Right lobe of liver (tissue), 6 donors: ENCODE measurements around the gene DCAKD. TPM values are rescaled to one million over a fixed set of nuclear protein-coding genes. Genes with fewer than 3 reads are reported as not detected.

Experiments
- ATAC-seq, 4 donors: fragments of 200-7000 bp; cut with Tn5 transposase; one replicate each; pipeline ENCODE4 v1.9.1; 2020; ENCODE audit warnings: mild to moderate bottlenecking in 4 of 4, moderate library complexity in 4 of 4
- DNase-seq, 3 donors: peaks; one replicate each; pipeline ENCODE4 v3.0.0-alpha.2; 2020
- H3K27ac ChIP-seq, 3 donors: fragments of 200-600 bp; one replicate each; pipeline ENCODE4 v1.8.0; 2022
- H3K27me3 ChIP-seq, 2 donors: fragments of 200-600 bp; one replicate each; pipeline ENCODE4 v1.8.0; 2022
- H3K36me3 ChIP-seq, 4 donors: fragments of 200-600 bp; sonication (generic) in 1 of 4; one replicate each; pipeline versions ENCODE4 v1.5.1 to v1.8.0; 2017 to 2022; ENCODE audit warnings: control low read depth in 1 of 4
- H3K4me1 ChIP-seq, 4 donors: fragments of 200-600 bp; sonication (generic) in 1 of 4; one replicate each; pipeline versions ENCODE4 v1.5.1 to v1.8.0; 2017 to 2022; ENCODE audit warnings: control low read depth in 1 of 4
- H3K4me3 ChIP-seq, 3 donors: fragments of 200-600 bp; one replicate each; pipeline ENCODE4 v1.8.0; 2022
- H3K9me3 ChIP-seq, 4 donors: fragments of 200-600 bp; sonication (generic) in 1 of 4; one replicate each; pipeline versions ENCODE4 v1.5.1 to v1.8.0; 2017 to 2022; ENCODE audit warnings: control low read depth in 1 of 4
- POLR2A ChIP-seq: fragments of 450-650 bp; IDR thresholded peaks from one replicate; pipeline ENCODE4 v1.6.1; 2017; ENCODE audit warnings: antibody characterized with exemption, mild to moderate bottlenecking
- WGBS: methylation state at CpG from one replicate; pipeline ENCODE4 v1.1.6; 2018; ENCODE audit warnings: low coverage, low lambda C conversion rate; ENCODE audit not compliant: insufficient coverage; ENCODE audit errors: missing lambda C conversion rate; 5-methylcytosine and 5-hydroxymethylcytosine counted together
- intact Hi-C, 2 donors: fragments of 100-400 bp; cut with DNase I; formaldehyde crosslinking; loops; one replicate each; pipeline versions ENCODE4 v1.11.2 to v1.14.1; 2022
- total RNA-seq, 6 experiments: library from RNA; depleted of rRNA in 2 of 6; stranded (reverse); fragments of >200 nt in 2 of 6; fragmentation: NEBNext Ultra II Directional in 3 of 6; extraction: Animal tissue kit (Norgen Biotek cat#: 25700) in 3 of 6; gene quantifications; one replicate each; pipeline versions ENCODE4 v1.1.0 to v1.2.4, GENCODE V29; 2016 to 2023
- TF ChIP-seq, protein P1 (sequence below), 4 donors: fragments of 200-600 bp in 3 of 4; fragments of 450-650 bp in 1 of 4; IDR thresholded peaks; one replicate each; pipeline versions ENCODE4 v1.5.1 to v1.8.0; 2016 to 2022; ENCODE audit warnings: antibody characterized with exemption in 4 of 4, mild to moderate bottlenecking in 2 of 4
- donor health status: DM: no; HTN: yes; CAD: no.
- donor health status: DM: no; HTN: no; CAD: no.
- donor health status: DM: no; HTN: no; CAD: no.
- donor health status: DM: no; HTN: yes; CAD: no.
- donor health status: DM: no; HTN: yes; CAD: no.

The DCAKD gene
- total RNA-seq, 6 experiments from 2014 or later, result 13.2 to 20.6 (median 16.6) TPM

DNA sequence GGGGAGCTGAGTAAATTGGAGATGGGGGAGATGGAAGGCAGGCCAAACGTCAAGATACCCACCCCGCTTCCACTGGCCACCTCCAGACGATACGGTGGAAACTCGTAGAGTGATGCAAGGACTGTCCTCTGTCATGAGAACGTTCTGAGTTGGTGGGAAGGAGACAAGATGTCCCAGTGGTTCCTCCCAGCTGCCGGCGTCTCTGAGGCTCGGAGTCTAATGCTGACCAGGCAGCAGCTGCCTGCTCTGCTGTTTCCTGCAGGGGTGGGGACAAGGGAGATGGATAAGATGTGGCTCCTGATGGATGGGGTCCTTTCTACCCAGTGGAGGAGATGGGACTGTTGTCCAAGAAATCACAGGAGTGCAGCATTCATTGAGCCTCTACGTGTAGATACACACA lies 55.1 kb downstream of the DCAKD start:
- 51% methylated on average over 6 of the region's 10 CpGs for WGBS
- intact Hi-C loops, result no loop called here
- H3K4me3 ChIP-seq, result no peak overlapping the region
- TF ChIP-seq, protein P1, sequence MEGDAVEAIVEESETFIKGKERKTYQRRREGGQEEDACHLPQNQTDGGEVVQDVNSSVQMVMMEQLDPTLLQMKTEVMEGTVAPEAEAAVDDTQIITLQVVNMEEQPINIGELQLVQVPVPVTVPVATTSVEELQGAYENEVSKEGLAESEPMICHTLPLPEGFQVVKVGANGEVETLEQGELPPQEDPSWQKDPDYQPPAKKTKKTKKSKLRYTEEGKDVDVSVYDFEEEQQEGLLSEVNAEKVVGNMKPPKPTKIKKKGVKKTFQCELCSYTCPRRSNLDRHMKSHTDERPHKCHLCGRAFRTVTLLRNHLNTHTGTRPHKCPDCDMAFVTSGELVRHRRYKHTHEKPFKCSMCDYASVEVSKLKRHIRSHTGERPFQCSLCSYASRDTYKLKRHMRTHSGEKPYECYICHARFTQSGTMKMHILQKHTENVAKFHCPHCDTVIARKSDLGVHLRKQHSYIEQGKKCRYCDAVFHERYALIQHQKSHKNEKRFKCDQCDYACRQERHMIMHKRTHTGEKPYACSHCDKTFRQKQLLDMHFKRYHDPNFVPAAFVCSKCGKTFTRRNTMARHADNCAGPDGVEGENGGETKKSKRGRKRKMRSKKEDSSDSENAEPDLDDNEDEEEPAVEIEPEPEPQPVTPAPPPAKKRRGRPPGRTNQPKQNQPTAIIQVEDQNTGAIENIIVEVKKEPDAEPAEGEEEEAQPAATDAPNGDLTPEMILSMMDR (IDR thresholded peaks at IDR 0.05), result no peak
- no peak for TF ChIP-seq POLR2A
- DNase-seq (no peak), ATAC-seq (no peak)
- no peaks in the 10 kb centered on the region for H3K9me3 ChIP-seq
- no peaks in the 10 kb centered on the region for H3K27me3 ChIP-seq
- H3K27ac ChIP-seq, result no peak overlapping the region
- no peaks in the 10 kb centered on the region for H3K36me3 ChIP-seq
- peaks cover 0 to 5% (median 0%) of the 10 kb centered on the region in 4 donors for H3K4me1 ChIP-seq

- 75% methylated on average over 2 of the region's 11 CpGs for WGBS
- ATAC-seq, result no peak
Measured at GRCh38 chr17:44995436-44996001, 55.9 kb downstream of the DCAKD start.

GRCh38 chr17:44992242-44992939 lies 59.0 kb downstream of the DCAKD start:
- intact Hi-C loops, result no loop called here
- Histone ChIP-seq H3K9me3 (no peaks in the 10 kb centered on the region), H3K27ac (no peak overlapping the region), H3K4me1 (peaks cover 0 to 4% (median 0%) of the 10 kb centered on the region in 4 donors), H3K27me3 (no peaks in the 10 kb centered on the region), H3K4me3 (no peak overlapping the region), H3K36me3 (no peaks in the 10 kb centered on the region)
- DNase-seq (no peak), ATAC-seq (no peak)
- no peak for TF ChIP-seq POLR2A
- TF ChIP-seq, protein P1 (IDR thresholded peaks at IDR 0.05), result no peak
- 84% methylated on average over 3 of the region's 5 CpGs for WGBS

More at GRCh38 chr17:44995436-44996001, 55.9 kb downstream of the DCAKD start:
- H3K9me3 ChIP-seq, result no peaks in the 10 kb centered on the region
- H3K4me1 ChIP-seq, result no peaks in the 10 kb centered on the region
- no peaks in the 10 kb centered on the region for H3K36me3 ChIP-seq
- H3K27me3 ChIP-seq, result no peaks in the 10 kb centered on the region
- intact Hi-C loops, result no loop called here
- H3K4me3 ChIP-seq, result no peak overlapping the region
- no peak for DNase-seq
- no peak overlapping the region for H3K27ac ChIP-seq
- TF ChIP-seq POLR2A, result no peak
- TF ChIP-seq, protein P1 (IDR thresholded peaks at IDR 0.05), result no peak

- DNase-seq (no peak), ATAC-seq (no peak)
- Histone ChIP-seq H3K27ac (no peak overlapping the region), H3K9me3 (no peaks in the 10 kb centered on the region), H3K4me3 (no peak overlapping the region), H3K4me1 (peaks cover 0 to 4% (median 0%) of the 10 kb centered on the region in 4 donors), H3K27me3 (no peaks in the 10 kb centered on the region), H3K36me3 (no peaks in the 10 kb centered on the region)
- intact Hi-C loops, result no loop called here
- WGBS, result 78% methylated on average over 9 of the region's 10 CpGs
- TF ChIP-seq, protein P1 (IDR thresholded peaks at IDR 0.05), result no peak
- TF ChIP-seq POLR2A, result no peak
Measured at GRCh38 chr17:44990994-44991393, 60.4 kb downstream of the DCAKD start.
